HepG2 (cell line): ENCODE data around the gene IER2. TPM values are rescaled to one million over a fixed set of nuclear protein-coding genes. Genes with fewer than 3 reads are reported as not detected.

Experiments used
- ATAC-seq: fragments of 200-7000 bp; cut with Tn5 transposase; 3 replicates; pipeline ENCODE4 v1.9.1; 2020; ENCODE audit warnings: mild to moderate bottlenecking, moderate library complexity
- BruUV-seq: library from RNA; stranded (reverse); fragments of 400-500 nt; replicated peaks from 2 replicates; lab custom pipeline; 2021; lab: Mats Ljungman, UMichigan
- CTCF ChIA-PET: fragments of 300-600 bp; formaldehyde crosslinking; extraction: SDS; loops from one replicate; lab custom pipeline; 2021; ENCODE audit warnings: low total read pairs, inconsistent platforms, low intra/inter-chr PET ratio; lab: Yijun Ruan, JAX
- POLR2A ChIA-PET: fragments of 350-600 bp; sonication (Branson Sonifier 250); formaldehyde crosslinking; loops from one replicate; lab custom pipeline; 2020; ENCODE audit warnings: antibody characterized with exemption, inconsistent platforms; lab: Yijun Ruan, JAX
- DNase-seq: peaks from one replicate; pipeline ENCODE4 v3.0.0-alpha.2; 2015; ENCODE audit warnings: low spot score
- FAIRE-seq: peaks from 3 replicates; lab custom pipeline; 2011; peaks lifted over from hg19 to GRCh38; lab: Jason Lieb, UNC
- H2AFZ ChIP-seq: one replicate; pipeline ENCODE4 v1.6.1; 2011; ENCODE audit warnings: low read length, inconsistent platforms
- H3K27ac ChIP-seq: fragments of 300-600 bp; 3 replicates; pipeline ENCODE4 v1.8.0; 2011; ENCODE audit warnings: mixed run types, mild to moderate bottlenecking, mixed read lengths, low read length, inconsistent platforms; ENCODE audit not compliant: insufficient read depth; ENCODE audit errors: extremely low read length
- H3K27me3 ChIP-seq, 2 experiments: fragments of 200-600 bp in 1 of 2; 2 replicates in 1 of 2; 3 replicates in 1 of 2; pipeline versions ENCODE4 v1.6.0 to v1.8.0; 2011; ENCODE audit warnings: low read length in 2 of 2, mild to moderate bottlenecking in 2 of 2, moderate library complexity in 2 of 2, inconsistent platforms in 1 of 2; ENCODE audit not compliant: insufficient read depth in 2 of 2, control insufficient read depth in 1 of 2
- H3K36me3 ChIP-seq, 2 experiments: fragments of 200-600 bp in 1 of 2; replicated peaks in 1 of 2; 2 replicates in 1 of 2; 3 replicates in 1 of 2; pipeline versions ENCODE4 v1.5.1 to v1.8.0; 2011; ENCODE audit warnings: low read length in 2 of 2, inconsistent platforms in 1 of 2; ENCODE audit not compliant: insufficient read depth in 2 of 2, control insufficient read depth in 1 of 2
- H3K4me1 ChIP-seq: 2 replicates; pipeline ENCODE4 v1.5.1; 2012; ENCODE audit warnings: low read length, inconsistent platforms; ENCODE audit not compliant: insufficient read depth
- H3K4me2 ChIP-seq: 2 replicates; pipeline ENCODE4 v1.6.0; 2011; ENCODE audit warnings: low read depth, low read length, inconsistent platforms
- H3K4me3 ChIP-seq, 3 experiments: fragments of 200-600 bp in 1 of 3; sonication (generic), shearing (Covaris generic) in 1 of 3; replicated peaks in 1 of 3; 2 replicates each; pipeline ENCODE4 v1.5.1; 2011 to 2016; ENCODE audit warnings: low read length in 3 of 3, inconsistent platforms in 2 of 3, low read depth in 2 of 3, mild to moderate bottlenecking in 2 of 3, control low read depth in 1 of 3, mixed read lengths in 1 of 3; ENCODE audit not compliant: insufficient read depth in 1 of 3
- H3K79me2 ChIP-seq: one replicate; pipeline ENCODE4 v1.6.1; 2011; ENCODE audit warnings: low read length, inconsistent platforms; ENCODE audit not compliant: insufficient read depth
- H3K9ac ChIP-seq: 2 replicates; pipeline ENCODE4 v1.6.0; 2011; ENCODE audit warnings: mild to moderate bottlenecking, low read depth, low read length, inconsistent platforms; ENCODE audit not compliant: insufficient read depth
- H3K9me3 ChIP-seq: 2 replicates; pipeline ENCODE4 v1.5.1; 2012; ENCODE audit warnings: mild to moderate bottlenecking, low read length
- H4K20me1 ChIP-seq: 2 replicates; pipeline ENCODE4 v1.6.0; 2011; ENCODE audit warnings: inconsistent platforms, mild to moderate bottlenecking, low read length, moderate library complexity; ENCODE audit not compliant: insufficient read depth
- MYC ChIP-seq: sonication (generic); formaldehyde crosslinking; IDR thresholded peaks from 2 replicates; pipeline ENCODE4 v1.9.0; 2021; ENCODE audit warnings: missing genetic modification reagents, borderline replicate concordance
- RARA ChIP-seq: IDR thresholded peaks from 2 replicates; pipeline ENCODE4 v1.6.1; 2016; ENCODE audit warnings: missing genetic modification reagents, missing compliant biosample characterization
- RXRA ChIP-seq: sonication (generic); formaldehyde crosslinking; IDR thresholded peaks from 2 replicates; pipeline ENCODE4 v1.5.1; 2020; ENCODE audit warnings: missing genetic modification reagents
- SMARCC2 ChIP-seq: fragments of 450-650 bp; IDR thresholded peaks from 2 replicates; pipeline ENCODE4 v1.6.1; 2017; ENCODE audit warnings: antibody characterized with exemption, mild to moderate bottlenecking
- ZNF160 ChIP-seq: sonication (generic); formaldehyde crosslinking; IDR thresholded peaks from 2 replicates; pipeline ENCODE4 v1.8.0; 2022; ENCODE audit warnings: mild to moderate bottlenecking, inconsistent platforms, missing genetic modification reagents
- ZNF280B ChIP-seq: sonication (generic); formaldehyde crosslinking; IDR thresholded peaks from 2 replicates; pipeline ENCODE4 v1.5.0; 2020; ENCODE audit warnings: missing genetic modification reagents, mild to moderate bottlenecking, borderline replicate concordance
- ZNF558 ChIP-seq: sonication (generic); formaldehyde crosslinking; IDR thresholded peaks from 2 replicates; pipeline ENCODE4 v1.9.0; 2022; ENCODE audit warnings: mild to moderate bottlenecking, missing genetic modification reagents, borderline replicate concordance
- ZNF782 ChIP-seq: sonication (generic); formaldehyde crosslinking; IDR thresholded peaks from 2 replicates; pipeline ENCODE4 v1.4.0; 2020; ENCODE audit warnings: missing genetic modification reagents, mild to moderate bottlenecking, borderline replicate concordance
- ZSCAN25 ChIP-seq: sonication (generic); formaldehyde crosslinking; IDR thresholded peaks from 2 replicates; pipeline ENCODE4 v1.8.0; 2022; ENCODE audit warnings: mild to moderate bottlenecking, missing genetic modification reagents
- ZXDC ChIP-seq: sonication (generic); formaldehyde crosslinking; IDR thresholded peaks from 2 replicates; pipeline ENCODE4 v1.5.0; 2020; ENCODE audit warnings: mild to moderate bottlenecking, missing genetic modification reagents
- WGBS: methylation state at CpG from one replicate; pipeline ENCODE4 v1.1.6; 2017; ENCODE audit warnings: low lambda C conversion rate; 5-methylcytosine and 5-hydroxymethylcytosine counted together
- in situ Hi-C: cut with HindIII; loops from 2 replicates; pipeline ENCODE4 v1.10.0; 2017; ENCODE audit warnings: low pct_unique_long_range_greater_than_20kb; ENCODE audit not compliant: extremely low pct_ligation_motif_present
- intact Hi-C: fragments of 100-400 bp; cut with micrococcal nuclease; formaldehyde crosslinking; loops from one replicate; pipeline ENCODE4 v1.10.0; 2022; ENCODE audit not compliant: unreplicated experiment
- polyA plus RNA-seq, 8 experiments: library from polyadenylated mRNA; depleted of rRNA in 3 of 8; stranded (reverse) in 7 of 8; unstranded in 1 of 8; fragments of >200 nt; fragmentation: Illumina TruSeq in 4 of 8; extraction: Trizol in 4 of 8; gene quantifications; 2 replicates each; pipeline versions ENCODE4 v1.2.1 to v1.2.3, GENCODE V29; 2011 to 2016; ENCODE audit warnings: low read depth in 4 of 8, missing spikeins in 1 of 8, mixed read lengths in 1 of 8; ENCODE audit not compliant: insufficient read depth in 1 of 8
- total RNA-seq, 5 experiments: library from RNA; depleted of rRNA; stranded (reverse); fragments of >200 nt; fragmentation: Illumina TruSeq; extraction: Trizol; gene quantifications; 2 replicates each; pipeline ENCODE4 v1.2.3, GENCODE V29; 2016; ENCODE audit warnings: low read depth in 1 of 5
- TF ChIP-seq, protein P1 (sequence below): IDR thresholded peaks from 2 replicates; pipeline ENCODE4 v1.6.1; 2012; ENCODE audit warnings: low read length, improper control_type of control experiment
- TF ChIP-seq, protein P2 (sequence below), 2 experiments: fragments of 450-650 bp in 1 of 2; sonication (generic) in 1 of 2; formaldehyde crosslinking; IDR thresholded peaks; 2 replicates each; pipeline versions ENCODE4 v1.5.0 to v1.8.0; 2020 to 2022; ENCODE audit warnings: mild to moderate bottlenecking in 1 of 2, missing genetic modification reagents in 1 of 2

Gene IER2
- total and polyA plus RNA-seq, 2 of the 13 experiments (the other 11 are each of a cell fraction or from before 2014, with no cell fraction given) = 10.1 to 14.3 TPM

GRCh38 chr19:13149628-13150186 is 504 bp upstream of the IER2 start:
- H3K27ac ChIP-seq = peak overlapping the region; percentile 94
- FAIRE-seq = no peak
- in situ Hi-C loops = loop anchor here (5.0 kb wide), 2 partner anchors 32 to 43 kb away; partner anchors contain the start of genes NACC1 and TRMT1
- TF ChIP-seq MYC = peak; percentile 12; the same call in 1 of the 2 replicates
- 0 out of 2 replicates have a peak, but pooled peaks have one; percentile 31 for TF ChIP-seq ZNF782
- 0 out of 2 replicates have a peak, but pooled peaks have one; percentile 4 for TF ChIP-seq RXRA (CRISPR knock-in tag)
- no peak for TF ChIP-seq SMARCC2
- no peak; the same call in 1 of the 2 replicates for TF ChIP-seq ZNF280B (CRISPR knock-in tag)
- peak; percentile 76; the same call in 1 of the 2 replicates for TF ChIP-seq ZXDC
- TF ChIP-seq, protein P1, sequence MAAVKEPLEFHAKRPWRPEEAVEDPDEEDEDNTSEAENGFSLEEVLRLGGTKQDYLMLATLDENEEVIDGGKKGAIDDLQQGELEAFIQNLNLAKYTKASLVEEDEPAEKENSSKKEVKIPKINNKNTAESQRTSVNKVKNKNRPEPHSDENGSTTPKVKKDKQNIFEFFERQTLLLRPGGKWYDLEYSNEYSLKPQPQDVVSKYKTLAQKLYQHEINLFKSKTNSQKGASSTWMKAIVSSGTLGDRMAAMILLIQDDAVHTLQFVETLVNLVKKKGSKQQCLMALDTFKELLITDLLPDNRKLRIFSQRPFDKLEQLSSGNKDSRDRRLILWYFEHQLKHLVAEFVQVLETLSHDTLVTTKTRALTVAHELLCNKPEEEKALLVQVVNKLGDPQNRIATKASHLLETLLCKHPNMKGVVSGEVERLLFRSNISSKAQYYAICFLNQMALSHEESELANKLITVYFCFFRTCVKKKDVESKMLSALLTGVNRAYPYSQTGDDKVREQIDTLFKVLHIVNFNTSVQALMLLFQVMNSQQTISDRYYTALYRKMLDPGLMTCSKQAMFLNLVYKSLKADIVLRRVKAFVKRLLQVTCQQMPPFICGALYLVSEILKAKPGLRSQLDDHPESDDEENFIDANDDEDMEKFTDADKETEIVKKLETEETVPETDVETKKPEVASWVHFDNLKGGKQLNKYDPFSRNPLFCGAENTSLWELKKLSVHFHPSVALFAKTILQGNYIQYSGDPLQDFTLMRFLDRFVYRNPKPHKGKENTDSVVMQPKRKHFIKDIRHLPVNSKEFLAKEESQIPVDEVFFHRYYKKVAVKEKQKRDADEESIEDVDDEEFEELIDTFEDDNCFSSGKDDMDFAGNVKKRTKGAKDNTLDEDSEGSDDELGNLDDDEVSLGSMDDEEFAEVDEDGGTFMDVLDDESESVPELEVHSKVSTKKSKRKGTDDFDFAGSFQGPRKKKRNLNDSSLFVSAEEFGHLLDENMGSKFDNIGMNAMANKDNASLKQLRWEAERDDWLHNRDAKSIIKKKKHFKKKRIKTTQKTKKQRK = no peak
- peak; percentile 90; the same call in 1 of the 2 replicates for TF ChIP-seq ZNF558 (CRISPR knock-in tag)
- peak; percentile 21; the same call in 1 of the 2 replicates for TF ChIP-seq RARA (CRISPR knock-in tag)
- TF ChIP-seq, protein P2, sequence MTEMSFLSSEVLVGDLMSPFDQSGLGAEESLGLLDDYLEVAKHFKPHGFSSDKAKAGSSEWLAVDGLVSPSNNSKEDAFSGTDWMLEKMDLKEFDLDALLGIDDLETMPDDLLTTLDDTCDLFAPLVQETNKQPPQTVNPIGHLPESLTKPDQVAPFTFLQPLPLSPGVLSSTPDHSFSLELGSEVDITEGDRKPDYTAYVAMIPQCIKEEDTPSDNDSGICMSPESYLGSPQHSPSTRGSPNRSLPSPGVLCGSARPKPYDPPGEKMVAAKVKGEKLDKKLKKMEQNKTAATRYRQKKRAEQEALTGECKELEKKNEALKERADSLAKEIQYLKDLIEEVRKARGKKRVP (CRISPR knock-in tag; IDR thresholded peaks at IDR 0.05) = no peak
- 0 out of 2 replicates have a peak, but pooled peaks have one; percentile 20 for TF ChIP-seq ZNF160 (CRISPR knock-in tag)
- peak; percentile 12; the same call in 1 of the 2 replicates for TF ChIP-seq ZSCAN25 (CRISPR knock-in tag)

More at GRCh38 chr19:13149628-13150186, 504 bp upstream of the IER2 start:
- WGBS = 0% methylated on average over 6 of the region's 46 CpGs
- peak; percentile 41 for ATAC-seq
- no peaks in the 10 kb centered on the region for H3K9me3 ChIP-seq
- H3K79me2 ChIP-seq = peaks cover 43% of the 10 kb centered on the region
- peaks cover 22% of the 10 kb centered on the region for H3K4me1 ChIP-seq
- peaks cover 3% of the 10 kb centered on the region; the same call in 1 of the 2 replicates for H4K20me1 ChIP-seq
- peaks cover 2 to 5% of the 10 kb centered on the region in 2 experiments; a peak in 3 of 5 replicates for H3K36me3 ChIP-seq
- no TSS peak for BruUV-seq
- H3K4me2 ChIP-seq = peak overlapping the region; percentile 98
- DNase-seq = peak; percentile 37
- intact Hi-C loops = loop anchor here (2.0 to 5.0 kb wide), 3 partner anchors 17 to 698 kb away; partner anchors contain the start of genes NACC1 and TRMT1
- H3K9ac ChIP-seq = peak overlapping the region; percentile 98
- CTCF ChIA-PET = interaction anchor here (1.4 to 1.6 kb wide), 2 partner anchors 46 to 85 kb away, joined by 4 to 7 read pairs; no protein-coding TSS in a partner anchor
- H3K4me3 ChIP-seq = peak overlapping the region; percentile 92 to 97 (median 96)
- POLR2A ChIA-PET = interaction anchor here (0.8 to 3.1 kb wide), 13 partner anchors 8 to 184 kb away, joined by 3 to 39 read pairs (median 5); partner anchors contain the start of gene NACC1
- H2AFZ ChIP-seq = no peak overlapping the region
- no peaks in the 10 kb centered on the region; a peak in 1 of 5 replicates for H3K27me3 ChIP-seq
